ENCODE measurements around the gene ZBTB20.

DNA sequence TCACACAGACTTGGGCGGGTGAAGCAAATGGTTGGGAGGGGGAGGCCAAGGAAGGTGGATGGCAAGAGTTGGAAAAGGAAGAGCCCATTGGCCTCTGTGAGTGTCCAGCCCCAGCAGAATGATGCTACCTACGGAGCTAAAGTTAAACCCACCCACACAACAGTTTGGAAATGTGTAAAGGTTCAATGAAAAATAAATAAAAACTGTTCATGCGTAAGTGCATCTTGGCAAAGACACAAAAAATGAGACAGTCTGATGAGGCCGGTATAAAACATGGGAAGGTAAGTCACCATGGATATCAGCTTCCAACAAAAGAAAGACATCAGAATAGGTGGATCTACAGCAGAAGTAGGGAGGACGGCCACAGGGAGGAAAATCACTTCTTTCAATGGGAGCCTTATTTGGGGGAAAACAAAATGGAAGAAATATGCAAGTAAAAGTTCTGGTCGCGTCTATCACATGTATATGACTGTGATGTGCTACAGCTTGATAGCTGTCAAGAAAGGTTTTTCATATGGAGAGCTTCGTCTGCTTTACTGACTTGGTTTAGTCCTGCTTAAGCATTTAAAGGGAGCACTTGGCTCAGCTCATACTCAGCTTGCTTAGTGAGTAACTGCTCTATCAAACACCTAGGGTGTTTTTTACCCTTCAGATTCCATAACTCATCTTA is 770.4 kb downstream of the ZBTB20 start:
- TF ChIP-seq CTCF (IDR thresholded peaks at IDR 0.05): no peak
- TF ChIP-seq POLR2A (IDR thresholded peaks at IDR 0.05): no peak
- no peak for TF ChIP-seq POLR2AphosphoS5 (IDR thresholded peaks at IDR 0.05)
